Measurements from ENCODE around the gene PSENEN.
A peak's percentile ranks its signal among the peaks of the same experiment; 100 is the strongest.

The PSENEN gene

DNA sequence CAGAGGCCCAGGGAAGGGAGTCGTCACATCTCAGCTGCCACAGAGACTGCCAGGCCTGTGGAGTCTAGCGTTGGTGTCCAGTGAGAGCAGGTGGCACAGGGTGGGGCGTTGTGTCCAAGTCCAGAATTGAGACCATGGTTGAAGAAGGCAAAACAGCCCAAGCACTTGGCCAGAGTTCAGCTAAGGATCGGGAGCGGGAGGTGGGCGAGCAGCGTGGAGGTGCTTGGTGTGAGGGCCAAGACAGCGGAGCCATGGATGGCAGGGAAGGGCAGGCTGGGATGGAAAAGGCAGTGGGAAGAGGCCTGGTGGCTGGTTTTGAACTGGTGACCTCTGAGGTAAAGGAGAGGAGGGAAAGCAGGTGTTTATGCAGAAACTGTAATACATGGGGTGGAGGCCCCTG lies 11.2 kb upstream of the PSENEN start:
- TF ChIP-seq, protein P1, sequence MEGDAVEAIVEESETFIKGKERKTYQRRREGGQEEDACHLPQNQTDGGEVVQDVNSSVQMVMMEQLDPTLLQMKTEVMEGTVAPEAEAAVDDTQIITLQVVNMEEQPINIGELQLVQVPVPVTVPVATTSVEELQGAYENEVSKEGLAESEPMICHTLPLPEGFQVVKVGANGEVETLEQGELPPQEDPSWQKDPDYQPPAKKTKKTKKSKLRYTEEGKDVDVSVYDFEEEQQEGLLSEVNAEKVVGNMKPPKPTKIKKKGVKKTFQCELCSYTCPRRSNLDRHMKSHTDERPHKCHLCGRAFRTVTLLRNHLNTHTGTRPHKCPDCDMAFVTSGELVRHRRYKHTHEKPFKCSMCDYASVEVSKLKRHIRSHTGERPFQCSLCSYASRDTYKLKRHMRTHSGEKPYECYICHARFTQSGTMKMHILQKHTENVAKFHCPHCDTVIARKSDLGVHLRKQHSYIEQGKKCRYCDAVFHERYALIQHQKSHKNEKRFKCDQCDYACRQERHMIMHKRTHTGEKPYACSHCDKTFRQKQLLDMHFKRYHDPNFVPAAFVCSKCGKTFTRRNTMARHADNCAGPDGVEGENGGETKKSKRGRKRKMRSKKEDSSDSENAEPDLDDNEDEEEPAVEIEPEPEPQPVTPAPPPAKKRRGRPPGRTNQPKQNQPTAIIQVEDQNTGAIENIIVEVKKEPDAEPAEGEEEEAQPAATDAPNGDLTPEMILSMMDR (IDR thresholded peaks at IDR 0.05; ENCODE audit: insufficient read depth, low read length, poor library complexity, severe bottlenecking) = no peak
- peaks cover 60% of the 10 kb centered on the region for H3K36me3 ChIP-seq (ENCODE audit: control insufficient read depth, insufficient read depth, low read length)
- H3K4me3 ChIP-seq (replicated peaks; ENCODE audit: low read depth, low read length) = no peak overlapping the region
- DNase-seq (ENCODE audit: extremely low read depth, insufficient read length) = no peak
- H3K27me3 ChIP-seq (replicated peaks; ENCODE audit: control insufficient read depth, insufficient read depth, low read length) = no peaks in the 10 kb centered on the region

DNA sequence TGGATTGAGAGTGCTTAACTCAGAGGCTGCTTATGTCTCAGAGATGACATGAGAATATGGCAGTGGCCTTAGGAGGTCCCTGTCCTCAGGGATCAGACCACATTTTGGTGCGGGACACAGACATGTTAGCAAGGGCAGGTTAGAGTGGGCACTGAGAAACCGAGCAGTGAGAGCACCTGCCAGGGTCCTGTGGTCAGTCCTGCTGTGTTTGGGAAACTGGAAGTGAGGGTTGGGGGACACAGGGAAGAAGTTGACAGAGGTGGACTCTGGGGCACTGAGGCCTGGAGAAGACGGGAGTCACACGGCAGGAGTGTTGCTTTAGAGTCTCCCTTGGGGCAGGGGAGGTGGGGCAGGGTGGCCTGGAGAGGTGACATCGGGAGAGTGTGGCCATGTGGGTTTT lies 10.6 kb upstream of the PSENEN start:
- DNase-seq (ENCODE audit: extremely low read depth, insufficient read length) = no peak
- Histone ChIP-seq H3K27me3 (replicated peaks; ENCODE audit: control insufficient read depth, insufficient read depth, low read length) (no peaks in the 10 kb centered on the region), H3K36me3 (ENCODE audit: control insufficient read depth, insufficient read depth, low read length) (peaks cover 58% of the 10 kb centered on the region), H3K4me3 (replicated peaks; ENCODE audit: low read depth, low read length) (no peak overlapping the region)
- TF ChIP-seq, protein P1 (IDR thresholded peaks at IDR 0.05; ENCODE audit: insufficient read depth, low read length, poor library complexity, severe bottlenecking) = no peak

DNA sequence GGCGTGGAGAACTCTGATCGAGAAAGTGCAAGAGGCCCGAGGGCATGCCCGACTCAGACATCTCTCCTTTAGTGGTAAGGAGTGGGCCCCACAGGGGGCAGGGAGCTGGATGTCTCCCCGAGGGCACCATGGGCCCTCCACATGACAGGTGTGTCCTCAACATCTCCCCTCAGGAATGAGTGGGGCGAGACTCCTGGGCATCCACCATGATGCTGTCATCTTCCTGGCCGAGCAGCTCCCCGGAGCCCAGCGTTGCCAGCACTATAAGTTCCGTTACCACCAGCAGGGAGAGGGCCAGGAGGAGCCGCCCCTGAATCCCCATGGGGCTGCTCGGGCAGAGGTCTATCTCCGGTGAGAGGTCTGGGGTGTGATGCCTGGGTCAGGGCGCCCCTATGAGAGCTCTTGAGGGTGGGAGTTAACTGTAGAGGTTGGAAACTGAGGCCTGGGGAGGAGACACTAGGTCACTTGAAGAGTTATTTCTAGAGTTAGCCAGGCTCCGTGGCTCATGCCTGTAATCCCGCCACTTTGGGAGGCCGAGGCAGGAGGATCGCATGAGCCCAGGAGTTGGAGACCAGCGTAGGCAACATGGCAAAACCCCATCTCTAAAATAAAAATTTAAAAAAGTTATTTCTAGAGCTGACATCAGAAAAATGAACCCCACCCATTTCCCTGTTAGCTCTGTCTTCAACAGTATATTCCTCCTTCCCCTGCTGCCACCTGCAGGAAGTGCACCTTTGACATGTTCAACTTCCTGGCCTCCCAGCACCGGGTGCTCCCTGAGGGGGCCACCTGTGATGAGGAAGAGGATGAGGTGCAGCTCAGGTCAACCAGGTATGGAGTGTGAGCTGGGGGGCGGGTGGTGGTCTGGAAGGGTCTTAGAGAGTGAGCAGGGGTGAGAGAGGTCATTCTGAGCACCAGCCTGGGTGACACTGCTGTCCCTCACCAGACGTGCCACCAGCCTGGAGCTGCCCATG lies 8.3 kb upstream of the PSENEN start:
- TF ChIP-seq, protein P1 (IDR thresholded peaks at IDR 0.05; ENCODE audit: insufficient read depth, low read length, poor library complexity, severe bottlenecking) = peak; percentile 34
- no peak for DNase-seq (ENCODE audit: extremely low read depth, insufficient read length)
- Histone ChIP-seq H3K36me3 (ENCODE audit: control insufficient read depth, insufficient read depth, low read length) (peaks cover 41% of the 10 kb centered on the region), H3K4me3 (replicated peaks; ENCODE audit: low read depth, low read length) (no peak overlapping the region), H3K27me3 (replicated peaks; ENCODE audit: control insufficient read depth, insufficient read depth, low read length) (no peaks in the 10 kb centered on the region)

DNA sequence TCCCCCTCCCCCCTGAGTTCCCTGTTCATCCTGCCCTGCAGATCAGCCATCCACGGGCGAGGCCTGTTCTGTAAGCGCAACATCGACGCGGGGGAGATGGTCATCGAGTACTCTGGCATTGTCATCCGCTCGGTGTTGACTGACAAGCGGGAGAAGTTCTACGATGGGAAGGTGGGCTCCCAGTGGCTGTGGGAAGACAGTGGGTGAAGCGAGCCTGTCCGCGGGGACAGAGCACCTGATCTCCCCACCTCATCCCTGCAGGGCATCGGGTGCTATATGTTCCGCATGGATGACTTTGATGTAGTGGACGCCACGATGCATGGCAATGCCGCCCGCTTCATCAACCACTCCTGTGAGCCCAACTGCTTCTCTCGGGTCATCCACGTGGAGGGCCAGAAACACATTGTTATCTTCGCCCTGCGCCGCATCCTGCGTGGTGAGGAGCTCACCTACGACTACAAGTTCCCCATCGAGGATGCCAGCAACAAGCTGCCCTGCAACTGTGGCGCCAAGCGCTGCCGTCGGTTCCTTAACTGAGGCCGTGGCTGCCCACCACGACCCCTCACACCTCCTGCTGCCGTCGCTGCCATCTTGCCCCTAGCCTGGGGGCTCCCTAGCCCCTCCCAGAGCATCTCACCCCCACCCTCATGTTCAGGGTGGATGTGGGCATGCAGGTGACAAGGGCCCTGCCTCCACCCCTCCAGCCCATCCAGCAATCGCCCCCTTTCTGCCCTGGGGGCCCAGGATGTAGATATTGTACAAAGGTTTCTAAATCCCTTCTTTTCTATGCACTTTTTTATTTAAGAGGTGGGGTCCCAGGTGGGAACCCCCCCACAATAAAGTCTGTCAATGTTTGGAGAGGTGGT lies 7.2 kb upstream of the PSENEN start:
- TF ChIP-seq, protein P1 (IDR thresholded peaks at IDR 0.05; ENCODE audit: insufficient read depth, low read length, poor library complexity, severe bottlenecking) = no peak
- DNase-seq (ENCODE audit: extremely low read depth, insufficient read length) = no peak
- no peak overlapping the region for H3K4me3 ChIP-seq (replicated peaks; ENCODE audit: low read depth, low read length)
- H3K27me3 ChIP-seq (replicated peaks; ENCODE audit: control insufficient read depth, insufficient read depth, low read length) = no peaks in the 10 kb centered on the region
- H3K36me3 ChIP-seq (ENCODE audit: control insufficient read depth, insufficient read depth, low read length) = peaks cover 37% of the 10 kb centered on the region

DNA sequence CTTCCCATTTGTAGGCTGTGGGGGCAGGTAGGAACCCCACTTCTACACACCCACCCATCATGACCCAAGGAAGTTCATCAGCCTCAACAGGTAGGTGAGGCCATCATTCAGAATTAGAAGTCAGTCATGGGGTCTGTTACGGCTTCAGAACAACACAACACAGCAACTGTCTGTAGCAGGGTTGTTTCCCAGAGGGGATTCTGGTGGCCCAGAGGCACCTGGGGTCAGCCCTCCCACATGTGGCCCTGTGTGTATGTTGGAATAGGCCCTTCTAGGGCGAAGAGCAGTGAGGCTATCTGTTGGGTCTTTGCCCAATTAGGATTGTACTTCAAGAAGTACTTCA lies 6.6 kb upstream of the PSENEN start:
- Histone ChIP-seq H3K4me3 (replicated peaks; ENCODE audit: low read depth, low read length) (no peak overlapping the region), H3K36me3 (ENCODE audit: control insufficient read depth, insufficient read depth, low read length) (peaks cover 32% of the 10 kb centered on the region)
- no peak for DNase-seq (ENCODE audit: extremely low read depth, insufficient read length)

More for the DNA sequence above, 6.6 kb upstream of the PSENEN start:
- TF ChIP-seq, protein P1 (IDR thresholded peaks at IDR 0.05; ENCODE audit: insufficient read depth, low read length, poor library complexity, severe bottlenecking) = no peak
- no peaks in the 10 kb centered on the region for H3K27me3 ChIP-seq (replicated peaks; ENCODE audit: control insufficient read depth, insufficient read depth, low read length)
